ENCODE measurements around the gene HLTF.
"Not testable (repeated sequence)": the region's sequence is repeated elsewhere in the genome, so short reads cannot be mapped to it uniquely, and the experiment has no call there.

The HLTF gene

GRCh38 chr3:148990236-148990635 is 96.1 kb downstream of the HLTF start:
- DNase-seq: no peak

GRCh38 chr3:148987551-148987950 is 98.8 kb downstream of the HLTF start:
- DNase-seq: not testable (repeated sequence)

GRCh38 chr3:148981273-148981672 is 105.1 kb downstream of the HLTF start:
- DNase-seq: no peak

Measured in NK-92 treated with Interleukin-12 subunit alpha and Interleukin-12 subunit beta, amount 100 ng/mL, for 24 hours (cell line).